Sigmoid colon (tissue), 7 donors: Measurements from ENCODE around the gene COL15A1. TPM values are rescaled to one million over a fixed set of nuclear protein-coding genes. Genes with fewer than 3 reads are reported as not detected.

Experiments
- DNase-seq: peaks from one replicate; pipeline ENCODE4 v3.0.0-alpha.2; 2019
- H3K27ac ChIP-seq, 4 donors: fragments of 200-600 bp; sonication (generic); one replicate each; pipeline ENCODE4 v1.5.1; 2016 to 2019; ENCODE audit warnings: mild to moderate bottlenecking in 1 of 4
- H3K27me3 ChIP-seq, 3 donors: fragments of 200-600 bp; sonication (generic); one replicate each; pipeline ENCODE4 v1.5.1; 2019; ENCODE audit warnings: mild to moderate bottlenecking in 1 of 3
- H3K36me3 ChIP-seq, 4 donors: fragments of 200-600 bp; sonication (generic); one replicate each; pipeline ENCODE4 v1.5.1; 2016 to 2019
- H3K4me1 ChIP-seq, 4 donors: fragments of 200-600 bp; sonication (generic); one replicate each; pipeline ENCODE4 v1.5.1; 2017 to 2019
- H3K4me3 ChIP-seq, 4 donors: fragments of 200-600 bp; sonication (generic); one replicate each; pipeline ENCODE4 v1.5.1; 2017 to 2019; ENCODE audit warnings: mild to moderate bottlenecking in 2 of 4, moderate library complexity in 1 of 4
- H3K9me3 ChIP-seq, 4 donors: fragments of 200-600 bp in 3 of 4; sonication (generic) in 3 of 4; one replicate each; pipeline versions ENCODE4 v1.5.1 to v1.6.1; 2013 to 2019
- CTCF ChIP-seq, 4 experiments: fragments of 450-650 bp in 3 of 4; fragments of 200-600 bp in 1 of 4; IDR thresholded peaks; one replicate each; pipeline ENCODE4 v1.5.1; 2016 to 2019; ENCODE audit warnings: antibody characterized with exemption in 4 of 4, mild to moderate bottlenecking in 3 of 4, moderate library complexity in 2 of 4
- EP300 ChIP-seq, 4 donors: sonication (generic); formaldehyde crosslinking; IDR thresholded peaks; one replicate each; pipeline ENCODE4 v1.6.1; 2017; ENCODE audit warnings: antibody characterized with exemption in 4 of 4
- POLR2A ChIP-seq, 2 donors: fragments of 450-650 bp; IDR thresholded peaks; one replicate each; pipeline ENCODE4 v1.6.1; 2016; ENCODE audit warnings: antibody characterized with exemption in 2 of 2, mild to moderate bottlenecking in 2 of 2, moderate library complexity in 2 of 2
- POLR2AphosphoS5 ChIP-seq, 4 donors: sonication (generic); formaldehyde crosslinking; IDR thresholded peaks; one replicate each; pipeline ENCODE4 v1.6.1; 2017; ENCODE audit warnings: antibody characterized with exemption in 4 of 4
- WGBS, 2 donors: extraction: QIAGEN DNeasy Blood & Tissue Kit; methylation state at CpG; one replicate each; pipeline ENCODE4 v1.1.7; 2013; 5-methylcytosine and 5-hydroxymethylcytosine counted together
- intact Hi-C: fragments of 100-400 bp; cut with DNase I; formaldehyde crosslinking; loops from one replicate; pipeline ENCODE4 v1.15.1; 2023
- polyA plus RNA-seq, 3 donors: library from polyadenylated mRNA; stranded (reverse); fragments of 200-250 nt; gene quantifications; one replicate each; pipeline ENCODE4 v1.2.3, GENCODE V29; 2013
- total RNA-seq, 4 donors: library from RNA; depleted of rRNA; stranded (reverse); fragments of >200 nt; gene quantifications; one replicate each; pipeline ENCODE4 v1.1.0, GENCODE V29; 2016
- donor health status: healthy with polysubstance abuse.
- donor health status: Bipolar disorder and iron deficiency.
- donor health status: healthy.

The COL15A1 gene
- total and polyA plus RNA-seq, 7 donors = under 0.01 to 104 (median 21.4) TPM

- intact Hi-C loops = loop anchor here (5.0 kb wide), 1 partner anchor 51 kb away; no protein-coding TSS in a partner anchor
- Histone ChIP-seq H3K27ac (peak overlapping the region in 3 of 4 donors; percentile 72 to 88 (median 87)), H3K36me3 (peaks cover 7 to 55% (median 23%) of the 10 kb centered on the region in 4 donors), H3K9me3 (no peaks in the 10 kb centered on the region), H3K27me3 (no peaks in the 10 kb centered on the region), H3K4me3 (no peak overlapping the region), H3K4me1 (peaks cover 0 to 58% (median 45%) of the 10 kb centered on the region in 4 donors)
- 63 to 83% methylated on average over 4 of the region's 4 CpGs for WGBS, 2 donors
- no peak for TF ChIP-seq POLR2A (IDR thresholded peaks at IDR 0.05)
- no peak for DNase-seq
These were observed 107.2 kb downstream of the COL15A1 start for GRCh38 chr9:99050924-99051323.

- peak overlapping the region in 3 of 4 donors; percentile 72 to 88 (median 87) for H3K27ac ChIP-seq
These were observed 107.7 kb downstream of the COL15A1 start for GRCh38 chr9:99051406-99051805.

GRCh38 chr9:99051851-99052250 is 108.1 kb downstream of the COL15A1 start:
- Histone ChIP-seq H3K27ac (peak overlapping the region in 3 of 4 donors; percentile 72 to 88 (median 87)), H3K4me3 (no peak overlapping the region), H3K36me3 (peaks cover 7 to 62% (median 28%) of the 10 kb centered on the region in 4 donors), H3K4me1 (peaks cover 0 to 49% (median 41%) of the 10 kb centered on the region in 4 donors), H3K27me3 (no peaks in the 10 kb centered on the region), H3K9me3 (no peaks in the 10 kb centered on the region)
- TF ChIP-seq CTCF (IDR thresholded peaks at IDR 0.05) = no peak
- no peak for TF ChIP-seq EP300 (IDR thresholded peaks at IDR 0.05)
- TF ChIP-seq POLR2AphosphoS5 (IDR thresholded peaks at IDR 0.05) = no peak
- TF ChIP-seq POLR2A (IDR thresholded peaks at IDR 0.05) = no peak
- intact Hi-C loops = loop anchor here (5.0 kb wide), 1 partner anchor 50 kb away; no protein-coding TSS in a partner anchor
- DNase-seq = no peak
- WGBS, 2 donors = 72 to 84% methylated on average over 4 of the region's 4 CpGs

More at GRCh38 chr9:99051406-99051805, 107.7 kb downstream of the COL15A1 start:
- Histone ChIP-seq H3K4me3 (no peak overlapping the region), H3K9me3 (no peaks in the 10 kb centered on the region), H3K4me1 (peaks cover 0 to 53% (median 44%) of the 10 kb centered on the region in 4 donors), H3K27me3 (no peaks in the 10 kb centered on the region), H3K36me3 (peaks cover 7 to 57% (median 28%) of the 10 kb centered on the region in 4 donors)
- intact Hi-C loops = loop anchor here (5.0 kb wide), 1 partner anchor 51 kb away; no protein-coding TSS in a partner anchor
- 71 to 73% methylated on average over 3 of the region's 3 CpGs for WGBS, 2 donors
- no peak for DNase-seq
- TF ChIP-seq EP300 (IDR thresholded peaks at IDR 0.05) = no peak
- TF ChIP-seq POLR2A (IDR thresholded peaks at IDR 0.05) = no peak
- TF ChIP-seq CTCF (IDR thresholded peaks at IDR 0.05) = no peak
- no peak for TF ChIP-seq POLR2AphosphoS5 (IDR thresholded peaks at IDR 0.05)

GRCh38 chr9:99052815-99053715 is 109.4 kb downstream of the COL15A1 start:
- Histone ChIP-seq H3K4me3 (no peak overlapping the region), H3K27me3 (no peaks in the 10 kb centered on the region), H3K36me3 (peaks cover 7 to 65% (median 29%) of the 10 kb centered on the region in 4 donors), H3K9me3 (no peaks in the 10 kb centered on the region), H3K4me1 (peaks cover 0 to 46% (median 36%) of the 10 kb centered on the region in 4 donors), H3K27ac (peak overlapping the region; percentile 35 to 88 (median 80))
- no peak for DNase-seq
- no peak for TF ChIP-seq POLR2A (IDR thresholded peaks at IDR 0.05)
- TF ChIP-seq POLR2AphosphoS5 (IDR thresholded peaks at IDR 0.05) = no peak
- TF ChIP-seq CTCF (IDR thresholded peaks at IDR 0.05) = no peak
- intact Hi-C loops = loop anchor here (5.0 kb wide), 1 partner anchor 49 kb away; no protein-coding TSS in a partner anchor
- 69 to 76% methylated on average over 10 of the region's 10 CpGs for WGBS, 2 donors

- no peaks in the 10 kb centered on the region for H3K9me3 ChIP-seq
- DNase-seq = no peak
- H3K4me1 ChIP-seq = peaks cover 0 to 59% (median 51%) of the 10 kb centered on the region in 4 donors
- no peak overlapping the region for H3K4me3 ChIP-seq
- intact Hi-C loops = loop anchor here (5.0 kb wide), 1 partner anchor 48 kb away; no protein-coding TSS in a partner anchor
- no peak for TF ChIP-seq POLR2AphosphoS5 (IDR thresholded peaks at IDR 0.05)
- no peak for TF ChIP-seq CTCF (IDR thresholded peaks at IDR 0.05)
- no peak for TF ChIP-seq POLR2A (IDR thresholded peaks at IDR 0.05)
- no peak for TF ChIP-seq EP300 (IDR thresholded peaks at IDR 0.05)
- H3K36me3 ChIP-seq = peaks cover 7 to 55% (median 24%) of the 10 kb centered on the region in 4 donors
- H3K27ac ChIP-seq = peak overlapping the region in 3 of 4 donors; percentile 72 to 88 (median 87)
- WGBS, 2 donors = 93 to 94% methylated on average over 2 of the region's 2 CpGs
- H3K27me3 ChIP-seq = no peaks in the 10 kb centered on the region
These were observed 110.9 kb downstream of the COL15A1 start for GRCh38 chr9:99054581-99054980.
